Globus pallidus (tissue), 1 donor: Measurements from ENCODE around the gene CMTM1.

Experiments
- DNase-seq: peaks from one replicate; pipeline ENCODE4 v3.0.0-alpha.2; 2015; ENCODE audit warnings: low spot score

CMTM1 gene

GRCh38 chr16:66538910-66539309, 27.3 kb upstream of the CMTM1 start:
- no peak for DNase-seq

GRCh38 chr16:66539623-66540469, 26.4 kb upstream of the CMTM1 start:
- no peak for DNase-seq

GRCh38 chr16:66541388-66542355, 24.6 kb upstream of the CMTM1 start:
- no peak for DNase-seq

GRCh38 chr16:66542396-66542795, 23.8 kb upstream of the CMTM1 start:
- no peak for DNase-seq

GRCh38 chr16:66543541-66543940, 22.7 kb upstream of the CMTM1 start:
- no peak for DNase-seq

- no peak for DNase-seq
Observed at GRCh38 chr16:66544016-66544757, 22.1 kb upstream of the CMTM1 start.

- DNase-seq: no peak
Observed at GRCh38 chr16:66547101-66547989, 18.9 kb upstream of the CMTM1 start.

GRCh38 chr16:66548068-66548467, 18.2 kb upstream of the CMTM1 start:
- DNase-seq: no peak

GRCh38 chr16:66548868-66549267, 17.4 kb upstream of the CMTM1 start:
- DNase-seq: peak; percentile 6

GRCh38 chr16:66549284-66550131, 16.7 kb upstream of the CMTM1 start, which contains the start of gene TK2:
Gene TK2, minus strand, starts transcription at chr16:66550122. Its CDS starts 61 bp downstream, at chr16:66550061.
- DNase-seq: peak; percentile 63

- DNase-seq: peak; percentile 26
Observed at GRCh38 chr16:66551348-66551759, 14.9 kb upstream of the CMTM1 start.

- no peak for DNase-seq
Observed at GRCh38 chr16:66551788-66552285, 14.4 kb upstream of the CMTM1 start.

GRCh38 chr16:66552286-66553177, 13.7 kb upstream of the CMTM1 start, which contains the start of gene CKLF:
Gene CKLF, plus strand, starts transcription at chr16:66552576. Its CDS starts 140 bp downstream, at chr16:66552716.
- DNase-seq: peak; percentile 88

- peak; percentile 6 for DNase-seq
Observed at GRCh38 chr16:66553223-66553622, 13.0 kb upstream of the CMTM1 start.

- DNase-seq: no peak
Observed at GRCh38 chr16:66554021-66554420, 12.2 kb upstream of the CMTM1 start.

- DNase-seq: no peak
Observed at GRCh38 chr16:66554495-66554894, 11.7 kb upstream of the CMTM1 start.

GRCh38 chr16:66560107-66560506, 6.1 kb upstream of the CMTM1 start:
- no peak for DNase-seq

- no peak for DNase-seq
Observed at GRCh38 chr16:66561381-66562080, 4.7 kb upstream of the CMTM1 start.
